HG03442 (cell line): ENCODE data around the gene ZNF90.
"Not testable (repeated sequence)": the region's sequence is repeated elsewhere in the genome, so short reads cannot be mapped to it uniquely, and the experiment has no call there.

ENCODE experiments used
- ATAC-seq: cut with Tn5 transposase; IDR thresholded peaks from one replicate; pipeline ENCODE4 v1.9.1; 2021; ENCODE audit warnings: mild to moderate bottlenecking, moderate library complexity; ENCODE audit not compliant: unreplicated experiment

ZNF90 gene

DNA sequence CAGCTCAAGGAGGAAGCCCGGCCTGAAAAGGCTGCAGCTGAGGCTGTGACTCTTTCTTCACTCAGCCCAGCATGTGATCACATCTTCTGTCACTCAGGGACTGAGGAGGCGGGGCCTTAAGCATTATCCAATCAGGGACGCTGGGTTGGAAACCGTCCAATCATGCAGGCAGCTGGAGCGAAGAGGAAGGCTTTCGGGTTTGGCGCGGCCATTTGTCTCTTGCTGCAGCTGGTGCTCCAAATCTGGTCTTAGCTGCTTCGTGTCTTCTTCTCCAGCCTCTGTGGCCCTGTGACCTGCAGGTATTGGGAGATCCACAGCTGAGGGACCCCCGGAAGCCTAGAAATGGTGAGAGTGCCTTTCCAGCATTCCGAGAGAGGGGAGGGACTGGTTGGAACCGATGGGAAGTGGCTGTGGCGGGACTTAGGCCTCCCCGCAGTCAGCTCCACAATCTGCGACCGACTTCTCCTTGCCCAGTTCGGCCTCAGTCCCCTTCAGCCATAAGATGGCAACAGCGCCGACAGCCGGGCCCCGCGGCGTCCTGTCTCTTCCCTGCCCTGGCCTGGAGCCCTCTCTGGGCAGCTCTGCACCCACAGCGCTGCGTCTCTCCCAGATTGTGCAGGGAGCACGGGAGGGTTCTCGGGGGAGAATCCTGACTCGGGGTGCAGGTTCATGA, at the start of gene ZNF90:
Gene ZNF90 (plus strand): TSS at position 210 of the 673 bp plus-strand sequence. CDS start 133 bp downstream, at position 343.
- ATAC-seq, result peak; percentile 91

DNA sequence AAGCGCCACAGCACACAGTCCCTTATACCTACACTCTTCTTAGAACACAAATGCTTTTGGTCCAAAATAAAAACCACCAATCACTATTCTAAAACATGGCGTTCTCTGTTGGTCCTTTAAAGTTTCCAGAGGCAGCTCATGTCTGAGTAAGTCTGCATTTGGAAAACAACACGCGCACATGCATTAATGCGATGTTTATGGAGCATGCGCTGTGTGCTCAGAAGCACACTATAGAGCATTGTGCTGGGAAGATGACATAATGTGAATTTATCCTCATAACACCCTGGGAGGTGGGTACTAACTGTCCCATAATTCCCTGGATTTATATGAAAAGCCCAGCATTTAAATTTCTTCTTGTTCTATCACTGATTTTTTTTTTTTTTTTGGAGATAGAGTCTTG, 49.2 kb upstream of the ZNF90 start:
- ATAC-seq, result no peak

DNA sequence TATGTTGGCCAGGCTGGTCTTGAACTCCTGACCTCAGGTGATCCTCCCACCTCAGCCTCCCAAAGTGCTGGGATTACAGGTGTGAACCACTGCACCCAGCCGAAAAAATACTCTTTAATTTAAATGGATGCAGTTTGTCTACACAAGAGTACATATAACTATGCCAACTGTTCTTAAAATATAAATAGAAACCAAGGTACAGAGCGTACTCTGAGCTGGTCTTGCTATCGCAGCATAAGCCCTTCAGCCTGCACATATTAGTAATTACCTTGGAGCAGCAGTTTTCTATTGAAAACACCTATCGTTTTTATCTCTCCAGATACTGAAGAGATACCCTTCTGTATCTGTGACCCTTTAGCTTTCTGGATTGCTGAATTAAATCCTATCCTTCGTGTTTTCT, 41.9 kb upstream of the ZNF90 start:
- no peak for ATAC-seq

DNA sequence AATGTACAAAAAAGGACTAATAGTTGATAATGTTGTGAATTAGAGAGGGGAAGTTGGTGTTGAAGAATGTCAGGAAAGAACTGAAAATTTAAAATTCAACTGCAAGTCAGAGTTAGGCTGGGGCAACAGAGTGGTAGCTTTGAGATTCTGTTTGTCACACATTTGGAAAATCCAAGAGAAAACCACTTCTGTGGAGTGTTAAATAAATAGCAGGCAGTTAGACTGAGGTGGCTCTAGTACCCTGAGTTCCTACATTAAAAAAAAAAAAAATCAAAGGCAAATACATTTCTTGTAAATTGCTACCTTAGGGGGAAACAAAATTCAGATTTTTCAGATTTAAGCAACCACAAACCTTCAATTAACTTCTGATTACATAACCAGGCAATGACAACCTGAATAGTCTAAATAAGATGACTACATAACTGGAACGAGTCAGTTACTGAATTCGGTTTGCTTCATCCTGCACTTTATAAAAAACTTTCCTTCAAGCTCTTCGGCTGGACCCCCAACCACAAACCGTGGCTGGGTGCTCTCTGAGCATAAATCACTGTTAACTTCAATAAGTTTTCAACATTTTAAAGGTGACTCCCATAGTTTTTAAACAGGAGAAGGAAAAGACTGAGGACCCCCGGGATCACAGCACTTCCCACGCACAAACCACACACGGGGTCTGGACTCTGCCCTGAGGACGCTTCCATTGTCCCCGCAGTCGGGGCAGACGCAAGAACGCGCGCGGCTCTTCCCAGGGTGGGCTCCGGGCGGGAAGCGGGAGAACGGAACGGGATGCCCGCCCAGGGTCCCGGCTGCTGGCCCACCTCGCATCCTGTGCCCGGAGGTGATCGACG, 39.2 kb upstream of the ZNF90 start:
- no peak for ATAC-seq

DNA sequence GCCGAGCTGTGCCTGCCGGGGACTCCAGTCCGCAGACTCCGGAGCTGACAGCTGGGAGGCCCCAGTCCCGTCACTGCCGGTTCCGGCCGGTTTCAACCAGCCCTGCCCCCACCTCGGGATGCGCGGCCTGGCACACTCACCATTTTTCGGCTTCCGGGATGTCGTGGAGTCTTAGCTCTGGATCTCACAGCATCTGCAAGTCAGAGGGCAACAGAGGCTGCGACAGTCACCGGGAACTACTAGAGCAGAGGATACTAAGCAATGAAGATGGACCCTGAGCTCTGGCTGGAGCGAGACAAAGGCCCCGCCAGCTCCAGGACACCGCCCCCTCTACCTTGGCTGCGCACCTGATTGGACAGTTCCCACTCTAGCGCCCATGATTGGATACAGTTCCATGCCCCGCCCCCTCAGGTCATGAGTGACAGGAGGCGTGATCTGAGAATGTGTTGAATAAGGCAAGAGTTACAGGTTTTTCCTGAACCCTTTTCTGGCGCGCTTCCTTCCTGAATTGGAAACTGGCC, 38.5 kb upstream of the ZNF90 start, which contains the start of gene ZNF682:
Gene ZNF682 (minus strand): TSS at position 303 of the 521 bp plus-strand sequence. CDS start 160 bp downstream, at position 143.
- peak; percentile 93 for ATAC-seq

DNA sequence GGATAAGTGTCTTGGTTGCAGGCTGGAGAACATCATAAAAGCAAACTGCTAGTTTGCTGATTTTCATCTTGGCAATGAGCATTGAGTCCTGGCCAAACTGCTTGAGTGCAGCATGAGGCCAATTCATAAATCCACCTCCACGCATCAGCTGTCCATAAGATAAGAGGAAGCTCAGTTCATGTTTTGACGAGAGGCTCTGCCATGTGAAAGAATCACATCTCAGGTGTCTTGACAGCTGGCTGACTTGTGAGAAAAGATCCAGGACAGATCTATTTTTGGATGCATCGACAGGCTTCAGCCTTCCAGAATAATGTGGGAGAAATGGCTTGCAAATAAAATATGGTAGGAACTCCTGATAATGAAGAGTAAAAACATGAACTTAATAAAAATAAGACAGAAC, 33.1 kb upstream of the ZNF90 start:
- no peak for ATAC-seq

DNA sequence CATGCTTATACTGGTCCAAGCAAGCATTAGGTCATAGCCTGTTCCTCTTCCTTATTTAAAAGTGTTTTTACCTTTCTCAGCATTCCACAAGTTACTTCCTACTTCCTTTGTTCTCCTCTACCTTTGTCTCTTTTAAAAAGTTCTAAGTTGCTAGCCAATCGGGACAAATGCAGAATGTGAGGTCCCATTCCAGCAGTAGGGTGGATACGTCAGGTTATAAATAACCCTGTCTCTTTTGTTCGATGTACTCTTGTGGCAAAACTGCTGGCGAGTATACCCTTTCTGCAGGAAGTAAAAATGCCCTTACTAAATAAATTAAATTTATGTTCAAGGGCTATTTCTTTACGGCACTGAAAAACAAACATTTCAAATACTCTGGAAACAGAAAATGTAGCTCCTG, 32.1 kb upstream of the ZNF90 start:
- ATAC-seq, result not testable (repeated sequence)

DNA sequence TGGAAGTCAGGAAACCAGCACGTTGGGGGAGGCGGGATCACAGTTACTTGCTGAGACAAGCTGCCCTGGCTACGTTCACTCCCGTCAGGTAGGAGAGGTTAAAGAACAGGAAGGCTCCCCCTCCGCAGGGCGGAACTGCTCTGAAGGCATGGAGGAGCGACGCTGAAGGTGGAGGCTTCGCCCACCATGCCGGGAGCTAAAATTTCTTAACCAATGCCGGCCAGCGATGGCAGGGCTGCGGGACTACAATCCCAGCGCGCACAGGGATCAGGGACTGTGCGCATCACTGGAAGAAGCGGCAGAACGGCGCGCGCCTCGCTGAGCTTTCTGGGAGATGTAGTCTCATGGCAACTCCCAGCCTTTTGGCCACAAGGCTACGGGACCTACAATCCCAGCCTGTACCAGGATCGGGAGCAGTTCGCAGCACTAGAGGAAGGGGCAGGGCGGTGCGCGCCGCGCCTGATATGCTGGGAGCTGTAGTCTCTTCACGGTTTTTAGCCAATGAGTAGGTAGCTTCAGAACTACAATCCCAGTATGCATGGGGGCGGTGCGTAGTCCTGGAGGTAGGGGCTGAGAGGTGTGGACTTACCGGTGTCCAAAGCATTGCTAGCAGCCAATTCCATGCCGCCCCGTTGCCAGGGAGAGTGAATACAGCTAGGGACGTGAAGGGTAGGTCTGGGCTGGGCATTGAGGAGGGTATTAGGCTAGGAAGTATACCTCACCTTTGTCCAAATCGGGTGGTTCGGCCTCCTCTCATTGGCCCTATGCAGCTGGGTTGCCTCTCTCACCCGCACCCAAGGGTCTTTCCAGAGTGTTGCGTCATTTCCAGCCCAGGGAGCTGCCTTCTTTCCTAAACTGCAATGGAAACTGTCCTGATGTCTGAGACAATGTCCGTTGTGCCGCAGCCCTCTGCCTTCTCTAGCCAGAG, 25.7 kb upstream of the ZNF90 start:
- ATAC-seq, result peak; percentile 91

DNA sequence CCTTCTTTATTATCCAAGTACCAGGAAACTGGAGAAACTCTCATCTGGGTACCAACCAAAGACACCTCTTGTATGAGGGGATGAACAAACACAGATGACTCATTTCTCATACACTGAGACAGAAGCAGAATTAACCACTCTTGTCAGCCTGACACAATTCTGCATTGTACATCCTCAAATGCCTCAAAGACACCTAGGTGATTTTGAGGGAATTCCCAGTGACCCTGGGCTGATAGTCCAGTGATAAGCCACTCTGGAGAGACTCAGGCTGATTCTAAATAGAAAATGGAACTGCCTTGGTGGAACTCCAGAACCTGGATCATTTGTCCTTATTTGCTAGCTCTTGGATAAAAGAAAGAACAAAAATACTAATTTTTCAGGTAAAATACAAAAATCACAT, 19.1 kb upstream of the ZNF90 start:
- ATAC-seq, result not testable (repeated sequence)

DNA sequence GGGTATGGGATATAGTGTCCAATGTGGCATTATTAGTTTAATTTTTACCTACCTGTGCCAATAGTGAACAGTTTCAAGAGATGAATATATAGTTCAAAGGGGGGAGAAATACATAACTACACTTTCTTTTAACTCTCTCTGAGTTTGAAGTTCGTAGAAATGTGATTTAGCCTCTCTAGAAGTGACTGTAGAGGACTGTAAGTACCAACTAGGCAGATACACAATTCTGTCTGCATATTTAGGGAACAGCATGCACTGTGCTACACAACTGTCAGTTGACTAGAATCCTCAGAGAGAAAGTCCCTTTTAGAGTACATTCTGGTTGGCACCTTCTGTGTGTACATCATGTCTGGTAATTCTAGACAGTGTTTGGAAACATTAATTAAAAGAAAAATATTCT, 17.5 kb upstream of the ZNF90 start:
- ATAC-seq, result no peak

DNA sequence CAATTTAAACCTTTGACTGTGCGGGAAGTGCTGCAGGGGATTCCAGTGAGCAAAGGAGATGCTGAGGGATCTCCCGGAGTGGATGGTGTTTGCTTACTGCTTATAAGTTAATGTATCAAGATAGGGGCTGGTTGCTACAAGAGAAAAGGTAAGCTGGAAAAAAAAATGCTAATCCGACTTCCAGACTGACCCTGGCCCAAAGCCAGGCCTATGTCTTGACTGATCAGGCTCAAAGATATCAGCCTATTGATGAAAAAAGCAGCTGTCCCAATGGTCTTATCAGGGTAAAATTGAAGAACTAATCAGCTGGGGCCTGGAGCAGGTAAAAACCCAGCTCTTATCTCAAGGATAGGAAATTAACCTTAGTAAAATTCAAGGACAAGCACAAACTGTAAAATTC, 10.9 kb upstream of the ZNF90 start:
- no peak for ATAC-seq

DNA sequence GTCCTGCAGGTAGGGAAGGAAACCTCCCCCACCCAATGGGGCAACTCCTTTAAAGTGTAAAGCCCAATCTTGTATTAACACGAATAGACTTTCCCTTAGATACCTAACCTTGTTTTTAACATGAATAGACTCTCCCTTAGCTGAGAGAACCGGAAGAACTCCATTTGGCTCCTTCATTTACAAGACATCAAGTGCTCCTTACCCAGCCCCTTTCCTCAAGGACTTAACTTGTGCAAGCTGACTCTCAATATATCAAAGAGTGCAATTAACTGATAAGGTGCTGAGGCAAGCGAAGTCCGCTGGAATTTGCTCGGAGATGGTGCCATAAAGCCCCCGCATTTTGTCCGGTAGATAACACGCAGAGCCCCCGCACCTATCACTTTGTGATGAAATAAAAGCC, 9.9 kb upstream of the ZNF90 start:
- ATAC-seq, result no peak

DNA sequence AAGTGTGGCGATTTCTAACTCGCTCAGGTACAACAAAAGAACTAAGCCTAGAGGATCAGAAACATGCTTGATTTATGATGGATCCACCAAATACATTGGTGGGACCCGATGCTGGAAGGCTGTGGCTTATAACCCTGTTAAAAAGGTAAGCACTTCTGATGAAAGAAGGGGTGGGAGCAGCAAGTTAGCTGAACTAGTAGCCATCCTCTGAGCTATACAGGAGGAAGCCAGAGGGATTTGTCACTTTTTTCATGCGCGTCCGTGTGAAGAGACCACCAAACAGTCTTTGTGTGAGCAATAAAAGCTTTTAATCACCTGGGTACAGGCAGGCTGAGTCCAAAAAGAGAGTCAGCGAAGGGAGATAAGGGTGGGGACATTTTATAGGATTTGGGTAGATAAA, 9.2 kb upstream of the ZNF90 start:
- not testable (repeated sequence) for ATAC-seq

DNA sequence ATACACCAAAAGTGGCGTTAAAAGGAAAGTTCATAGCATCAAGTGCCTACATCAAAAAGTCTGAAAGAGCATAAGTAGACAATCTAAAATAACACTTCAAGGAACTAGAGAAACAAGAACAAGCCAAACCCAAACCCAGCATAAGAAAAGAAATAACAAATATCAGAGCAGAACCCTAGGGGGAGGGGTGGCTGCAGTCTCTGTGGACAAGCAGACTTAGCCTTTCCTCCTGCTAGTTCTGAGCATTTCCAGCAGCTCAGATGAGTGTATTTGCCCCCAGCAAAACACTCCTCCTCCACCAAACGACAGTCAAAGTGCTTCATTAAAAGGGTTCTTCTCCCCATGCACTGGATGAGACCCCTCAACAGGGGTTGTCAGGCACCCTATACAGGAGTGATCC, 7.1 kb upstream of the ZNF90 start:
- ATAC-seq, result no peak

DNA sequence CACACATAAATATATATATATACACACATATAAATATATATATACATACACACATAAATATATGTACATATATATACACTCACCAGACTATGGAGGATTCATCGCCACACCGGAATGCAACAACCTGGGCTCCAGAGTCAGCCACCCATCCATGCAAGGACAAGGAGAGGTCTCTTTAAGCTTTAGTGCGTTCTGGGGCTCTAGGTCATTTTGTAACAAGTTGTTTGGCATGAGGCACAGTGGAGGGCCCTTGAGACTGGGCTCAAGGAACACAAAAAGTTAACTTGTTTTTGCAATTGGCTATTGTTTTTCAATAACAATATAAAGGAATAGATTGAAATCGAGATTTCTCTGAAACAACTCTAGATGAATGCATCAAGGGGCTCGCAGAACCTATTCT, 4.9 kb upstream of the ZNF90 start:
- ATAC-seq, result no peak

DNA sequence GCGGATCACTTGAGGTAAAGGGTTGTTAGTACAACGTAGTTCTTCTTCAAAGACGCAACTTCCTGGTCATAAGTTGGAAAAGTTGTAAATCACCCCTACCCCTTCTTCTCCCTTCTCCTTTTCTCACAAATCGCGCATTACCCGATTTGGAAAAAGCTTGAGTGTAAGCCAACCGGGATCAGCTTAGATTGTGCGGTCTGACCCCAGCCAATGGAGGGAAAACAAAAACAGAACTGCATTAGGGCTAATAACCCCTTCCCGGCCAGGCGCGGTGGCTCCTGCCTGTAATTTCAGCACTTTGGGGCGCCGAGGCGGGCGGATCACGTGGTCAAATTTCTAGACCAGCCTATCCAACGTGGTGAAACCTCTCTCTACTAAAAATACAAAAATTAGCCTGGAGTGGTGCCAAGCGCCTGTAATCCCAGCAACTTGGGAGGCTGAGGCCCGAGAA, 806 bp downstream of the ZNF90 start:
- ATAC-seq, result no peak

DNA sequence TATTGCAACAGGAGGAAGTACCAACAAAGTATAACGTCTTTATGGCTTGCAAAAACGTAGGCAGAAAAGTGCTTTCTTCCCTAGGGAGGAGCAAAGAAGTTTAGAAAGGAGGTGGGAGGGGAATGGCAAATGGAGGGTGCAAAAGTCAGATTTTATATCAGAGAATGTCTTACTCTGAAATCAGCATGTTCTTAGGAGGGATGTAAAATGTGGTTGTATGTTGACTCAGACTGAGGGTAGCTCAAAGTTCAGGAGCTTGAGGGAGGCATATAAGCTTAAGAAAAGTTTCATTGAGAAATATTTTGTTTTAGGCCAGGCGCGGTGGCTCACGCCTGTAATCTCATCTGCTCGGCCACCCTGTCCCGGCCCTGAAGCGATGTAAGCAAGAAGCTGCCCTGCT, 1.7 kb downstream of the ZNF90 start:
- ATAC-seq, result no peak

DNA sequence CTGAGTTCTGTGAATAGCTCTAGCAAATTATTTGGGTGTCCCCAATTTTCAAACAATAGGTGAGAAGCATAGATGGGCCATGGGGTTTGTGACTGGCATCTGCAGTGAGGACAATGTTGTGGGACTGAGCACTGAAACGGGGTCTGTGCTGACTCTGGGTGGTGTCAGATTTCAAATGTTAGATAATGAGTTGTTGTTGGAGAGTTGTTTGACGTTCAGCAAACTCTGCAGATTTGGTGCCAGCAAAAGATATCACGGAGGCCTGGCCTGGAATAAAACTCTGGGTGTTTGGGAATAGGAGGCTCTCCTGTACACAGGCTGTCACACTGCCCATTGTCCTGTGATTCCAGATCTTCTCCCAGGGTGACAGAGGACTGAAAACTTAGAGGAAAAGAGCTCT, 2.9 kb downstream of the ZNF90 start:
- no peak for ATAC-seq

DNA sequence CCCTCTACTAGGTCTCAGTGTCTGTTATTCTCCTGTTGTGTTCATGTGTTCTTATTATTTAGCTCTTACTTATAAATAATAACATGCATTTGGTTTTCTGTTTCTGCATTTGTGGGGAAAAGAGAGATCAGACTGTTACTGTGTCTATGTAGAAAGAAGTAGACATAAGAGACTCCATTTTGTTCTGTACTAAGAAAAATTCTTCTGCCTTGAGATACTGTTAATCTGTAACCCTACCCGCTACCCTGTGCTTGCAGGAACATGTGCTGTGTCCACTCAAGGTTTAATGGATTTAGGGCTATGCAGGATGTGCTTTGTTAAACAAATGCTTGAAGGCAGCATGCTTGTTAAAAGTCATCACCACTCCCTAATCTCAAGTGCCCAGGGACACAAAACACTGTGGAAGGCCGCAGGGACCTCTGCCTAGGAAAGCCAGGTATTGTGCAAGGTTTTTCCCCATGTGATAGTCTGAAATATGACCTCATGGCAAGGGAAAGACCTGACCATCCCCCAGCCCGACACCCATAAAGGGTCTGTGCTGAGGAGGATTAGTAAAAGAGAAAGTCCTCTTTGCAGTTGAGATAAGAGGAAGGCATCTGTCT, 4.5 kb downstream of the ZNF90 start:
- ATAC-seq, result not testable (repeated sequence)

DNA sequence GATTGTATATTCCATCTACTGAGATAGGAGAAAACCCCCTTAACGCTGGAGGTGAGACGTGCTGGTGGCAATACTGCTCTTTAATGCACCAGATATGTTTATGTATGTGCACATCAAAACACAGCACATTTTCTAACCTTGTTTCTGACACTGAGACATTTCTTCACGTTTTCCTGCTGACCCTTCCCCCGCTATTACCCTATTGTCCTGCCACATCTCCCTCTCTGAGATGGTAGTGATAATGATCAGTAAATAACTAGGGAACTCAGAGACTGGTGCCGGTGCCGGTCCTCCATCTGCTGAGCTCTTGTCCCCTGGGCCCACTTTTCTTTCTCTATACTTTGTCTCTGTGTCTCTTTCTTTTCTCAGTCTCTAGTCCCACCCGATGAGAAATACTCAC, 5.1 kb downstream of the ZNF90 start:
- not testable (repeated sequence) for ATAC-seq
